Esophagus muscularis mucosa (tissue), 4 donors: ENCODE results near the gene VPS18. TPM values are rescaled to one million over a fixed set of nuclear protein-coding genes. Genes with fewer than 3 reads are reported as not detected.

Experiments used
- DNase-seq: peaks from one replicate; pipeline ENCODE4 v3.0.0-alpha.2; 2017; ENCODE audit errors: extremely low spot score
- H3K27ac ChIP-seq, 4 donors: fragments of 200-600 bp; sonication (generic); replicated peaks in 1 of 4; 1 replicate in 3 of 4; 2 replicates in 1 of 4; pipeline ENCODE4 v1.5.1; 2016 to 2019; ENCODE audit warnings: mild to moderate bottlenecking in 1 of 4
- H3K27me3 ChIP-seq, 4 donors: fragments of 200-600 bp; sonication (generic); one replicate each; pipeline versions ENCODE4 v1.5.1 to v1.6.0; 2016 to 2019
- H3K36me3 ChIP-seq, 4 donors: fragments of 200-600 bp; sonication (generic); one replicate each; pipeline ENCODE4 v1.5.1; 2016 to 2019
- H3K4me1 ChIP-seq, 4 donors: fragments of 200-600 bp; sonication (generic); one replicate each; pipeline ENCODE4 v1.5.1; 2016 to 2019
- H3K4me3 ChIP-seq, 4 donors: fragments of 200-600 bp; sonication (generic); 1 replicate in 2 of 4; 2 replicates in 2 of 4; pipeline ENCODE4 v1.5.1; 2016 to 2019; ENCODE audit warnings: mild to moderate bottlenecking in 4 of 4, moderate library complexity in 1 of 4
- H3K9me3 ChIP-seq, 4 donors: fragments of 200-600 bp; sonication (generic); 1 replicate in 3 of 4; 2 replicates in 1 of 4; pipeline ENCODE4 v1.5.1; 2016 to 2019
- EP300 ChIP-seq: sonication (generic); formaldehyde crosslinking; IDR thresholded peaks from one replicate; pipeline ENCODE4 v1.6.1; 2017; ENCODE audit warnings: antibody characterized with exemption
- POLR2A ChIP-seq: fragments of 450-650 bp; IDR thresholded peaks from one replicate; pipeline ENCODE4 v1.6.1; 2017; ENCODE audit warnings: antibody characterized with exemption, moderate library complexity, mild to moderate bottlenecking, low read depth
- POLR2AphosphoS5 ChIP-seq, 2 donors: sonication (generic); formaldehyde crosslinking; IDR thresholded peaks; one replicate each; pipeline ENCODE4 v1.6.1; 2017; ENCODE audit warnings: antibody characterized with exemption in 2 of 2
- WGBS: methylation state at CpG from one replicate; pipeline ENCODE4 v1.1.5; 2018; 5-methylcytosine and 5-hydroxymethylcytosine counted together
- intact Hi-C: fragments of 100-400 bp; cut with DNase I; formaldehyde crosslinking; loops from one replicate; pipeline ENCODE4 v1.15.1; 2023
- total RNA-seq, 4 donors: library from RNA; depleted of rRNA; stranded (reverse); fragments of >200 nt; gene quantifications; one replicate each; pipeline versions ENCODE4 v1.1.0 to v1.2.1, GENCODE V29; 2016
- TF ChIP-seq, protein P1 (sequence below), 3 experiments: fragments of 200-600 bp in 2 of 3; fragments of 450-650 bp in 1 of 3; sonication (generic) in 2 of 3; IDR thresholded peaks; one replicate each; pipeline ENCODE4 v1.5.1; 2017 to 2019; ENCODE audit warnings: antibody characterized with exemption in 3 of 3, mild to moderate bottlenecking in 2 of 3, moderate library complexity in 1 of 3

VPS18 gene
- total RNA-seq, 4 donors from 2014 or later = 28.7 to 36.6 (median 32.2) TPM

DNA sequence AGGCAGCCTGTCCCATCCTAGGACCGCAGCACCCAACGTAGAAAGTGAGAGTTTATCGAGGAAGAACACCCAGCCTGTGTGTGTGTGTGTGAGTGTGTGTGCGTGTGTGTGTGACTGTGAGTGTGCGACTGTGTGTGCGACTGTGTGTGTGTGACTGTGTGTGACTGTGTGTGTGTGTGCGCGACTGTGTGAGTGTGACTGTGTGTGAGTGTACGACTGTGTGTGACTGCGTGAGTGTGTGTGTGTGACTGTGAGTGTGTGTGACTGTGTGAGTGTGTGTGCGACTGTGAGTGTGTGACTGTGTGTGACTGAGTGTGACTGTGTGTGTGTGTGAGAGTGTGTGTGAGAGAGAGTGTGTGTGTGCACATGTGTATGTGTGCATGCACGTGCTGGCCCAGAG lies 19.8 kb downstream of the VPS18 start:
- no peak overlapping the region for H3K4me3 ChIP-seq
- intact Hi-C loops = no loop called here
- H3K27me3 ChIP-seq = peaks cover 0 to 11% (median 0%) of the 10 kb centered on the region in 4 donors
- no peaks in the 10 kb centered on the region for H3K9me3 ChIP-seq
- H3K36me3 ChIP-seq = no peaks in the 10 kb centered on the region
- H3K27ac ChIP-seq = no peak overlapping the region
- WGBS = 95% methylated on average over 12 of the region's 12 CpGs
- peaks cover 5 to 17% (median 11%) of the 10 kb centered on the region in 4 donors for H3K4me1 ChIP-seq
- DNase-seq = no peak
- TF ChIP-seq, protein P1, sequence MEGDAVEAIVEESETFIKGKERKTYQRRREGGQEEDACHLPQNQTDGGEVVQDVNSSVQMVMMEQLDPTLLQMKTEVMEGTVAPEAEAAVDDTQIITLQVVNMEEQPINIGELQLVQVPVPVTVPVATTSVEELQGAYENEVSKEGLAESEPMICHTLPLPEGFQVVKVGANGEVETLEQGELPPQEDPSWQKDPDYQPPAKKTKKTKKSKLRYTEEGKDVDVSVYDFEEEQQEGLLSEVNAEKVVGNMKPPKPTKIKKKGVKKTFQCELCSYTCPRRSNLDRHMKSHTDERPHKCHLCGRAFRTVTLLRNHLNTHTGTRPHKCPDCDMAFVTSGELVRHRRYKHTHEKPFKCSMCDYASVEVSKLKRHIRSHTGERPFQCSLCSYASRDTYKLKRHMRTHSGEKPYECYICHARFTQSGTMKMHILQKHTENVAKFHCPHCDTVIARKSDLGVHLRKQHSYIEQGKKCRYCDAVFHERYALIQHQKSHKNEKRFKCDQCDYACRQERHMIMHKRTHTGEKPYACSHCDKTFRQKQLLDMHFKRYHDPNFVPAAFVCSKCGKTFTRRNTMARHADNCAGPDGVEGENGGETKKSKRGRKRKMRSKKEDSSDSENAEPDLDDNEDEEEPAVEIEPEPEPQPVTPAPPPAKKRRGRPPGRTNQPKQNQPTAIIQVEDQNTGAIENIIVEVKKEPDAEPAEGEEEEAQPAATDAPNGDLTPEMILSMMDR (IDR thresholded peaks at IDR 0.05) = no peak
- TF ChIP-seq EP300 (no peak), POLR2AphosphoS5 (IDR thresholded peaks at IDR 0.05) (no peak), POLR2A (no peak)

DNA sequence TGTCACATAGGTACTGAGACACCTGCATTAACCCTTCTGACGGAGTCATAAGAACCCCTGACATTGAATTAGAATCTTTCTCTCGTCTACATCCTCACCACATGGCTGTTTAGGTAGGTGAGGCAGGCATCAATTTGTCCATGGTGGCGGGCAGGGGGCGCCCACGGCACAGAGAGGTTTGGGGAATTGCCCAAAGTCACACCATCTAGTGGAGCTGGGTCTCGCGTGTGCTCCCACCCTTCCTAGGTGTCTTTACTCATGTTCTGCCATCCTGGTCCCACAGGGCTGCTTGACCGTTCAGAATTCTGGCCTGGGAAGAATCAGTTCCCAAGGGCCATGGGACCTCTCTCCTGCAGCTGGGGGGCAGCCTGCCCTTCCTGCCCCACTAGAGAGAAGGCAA lies 20.2 kb downstream of the VPS18 start:
- Histone ChIP-seq H3K27ac (no peak overlapping the region), H3K4me1 (peaks cover 5 to 19% (median 12%) of the 10 kb centered on the region in 4 donors), H3K27me3 (peaks cover 0 to 11% (median 0%) of the 10 kb centered on the region in 4 donors), H3K9me3 (no peaks in the 10 kb centered on the region), H3K4me3 (no peak overlapping the region), H3K36me3 (no peaks in the 10 kb centered on the region)
- intact Hi-C loops = no loop called here
- no peak for TF ChIP-seq POLR2A
- no peak for TF ChIP-seq EP300
- TF ChIP-seq POLR2AphosphoS5 (IDR thresholded peaks at IDR 0.05) = no peak
- TF ChIP-seq, protein P1 (IDR thresholded peaks at IDR 0.05) = no peak
- DNase-seq = no peak
- 91% methylated on average over 7 of the region's 8 CpGs for WGBS

DNA sequence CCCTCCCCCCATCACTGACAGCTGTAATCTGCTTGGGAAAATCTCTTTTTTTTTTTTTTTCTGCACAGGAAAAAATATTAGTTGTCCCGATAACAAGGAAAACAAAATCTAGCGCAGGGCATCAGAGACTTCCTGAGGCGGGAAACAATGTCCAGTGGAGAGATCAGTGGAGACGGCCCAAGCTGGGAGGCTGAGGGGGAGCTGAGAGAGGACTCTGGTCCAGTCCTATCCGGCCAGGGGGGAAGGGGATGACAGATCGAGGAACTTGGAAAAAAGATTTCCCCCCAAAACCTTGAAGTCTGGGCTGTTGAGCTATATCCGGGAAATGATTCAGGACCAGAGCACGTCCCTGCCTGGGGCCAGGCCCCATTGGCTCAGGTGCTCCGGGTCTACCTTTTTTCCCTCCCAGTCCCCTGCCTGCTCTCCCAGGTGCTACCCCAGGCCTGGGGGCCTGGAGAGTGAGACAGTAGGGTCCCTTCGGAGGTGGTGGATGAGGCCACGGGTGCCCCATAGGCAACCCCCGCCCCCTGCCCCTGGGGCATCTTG lies 20.9 kb downstream of the VPS18 start:
- 86% methylated on average over 10 of the region's 12 CpGs for WGBS
- Histone ChIP-seq H3K4me1 (peaks cover 0 to 19% (median 10%) of the 10 kb centered on the region in 4 donors), H3K4me3 (no peak overlapping the region), H3K9me3 (no peaks in the 10 kb centered on the region), H3K36me3 (no peaks in the 10 kb centered on the region), H3K27me3 (peaks cover 0 to 11% (median 0%) of the 10 kb centered on the region in 4 donors), H3K27ac (peak overlapping the region in 2 of 4 donors; percentile 30 to 34)
- TF ChIP-seq EP300 = no peak
- no peak for TF ChIP-seq POLR2AphosphoS5 (IDR thresholded peaks at IDR 0.05)
- no peak for DNase-seq
- intact Hi-C loops = no loop called here

DNA sequence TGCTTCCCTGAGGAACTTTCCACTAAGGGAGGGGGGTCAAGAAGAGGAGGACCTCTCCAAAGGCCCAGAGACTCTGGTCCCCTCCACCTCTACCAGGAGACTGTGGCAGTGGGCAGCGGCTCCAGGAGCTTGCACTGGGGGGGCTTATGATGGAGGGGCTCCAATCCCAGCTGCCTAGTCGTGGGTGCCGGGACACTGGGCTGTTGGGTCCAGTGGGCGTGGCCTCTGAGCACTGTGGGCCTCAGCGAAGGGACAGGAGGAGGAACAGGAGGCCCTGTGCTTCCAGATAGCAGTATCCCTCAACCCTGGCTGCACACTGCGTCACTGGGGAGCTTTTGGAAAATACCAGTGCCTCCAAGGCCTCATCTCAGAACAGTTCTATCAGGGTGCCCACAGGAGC lies 21.4 kb downstream of the VPS18 start:
- H3K4me1 ChIP-seq = peaks cover 0 to 19% (median 10%) of the 10 kb centered on the region in 4 donors
- peak overlapping the region in 1 of 4 donors; percentile 34 for H3K27ac ChIP-seq
- peaks cover 0 to 11% (median 0%) of the 10 kb centered on the region in 4 donors for H3K27me3 ChIP-seq
- H3K9me3 ChIP-seq = no peaks in the 10 kb centered on the region
- TF ChIP-seq, protein P1 (IDR thresholded peaks at IDR 0.05) = no peak
- TF ChIP-seq POLR2AphosphoS5 (IDR thresholded peaks at IDR 0.05) = no peak
- no peak for TF ChIP-seq POLR2A
- TF ChIP-seq EP300 = no peak
- DNase-seq = no peak
- no peak overlapping the region for H3K4me3 ChIP-seq
- H3K36me3 ChIP-seq = no peaks in the 10 kb centered on the region
- intact Hi-C loops = no loop called here
- WGBS = no CpG with 5 or more reads among the region's 6 CpGs

DNA sequence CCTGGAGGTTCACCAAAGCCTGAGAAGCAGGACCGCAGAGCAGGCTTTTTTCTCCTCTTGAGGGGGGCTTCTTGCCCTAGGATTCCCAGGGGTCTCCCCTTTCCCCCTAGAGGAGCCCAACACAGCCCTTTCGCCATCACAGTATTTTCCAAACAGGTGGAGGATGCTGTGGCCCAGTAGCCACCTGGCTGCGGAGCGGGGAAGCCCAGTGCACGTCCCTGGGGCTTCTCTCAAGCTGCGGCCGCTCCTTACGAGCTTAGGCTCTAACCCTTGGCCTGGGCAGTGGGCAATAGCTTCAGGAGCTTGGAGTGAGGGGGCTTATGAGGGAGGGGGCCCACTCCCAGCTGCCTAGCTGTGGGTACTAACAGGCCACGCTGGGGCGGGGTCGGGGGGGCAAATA lies 23.3 kb downstream of the VPS18 start:
- WGBS = 73% methylated on average over 10 of the region's 11 CpGs
- peak overlapping the region in 2 of 4 donors; percentile 2 to 43 for H3K27ac ChIP-seq
- intact Hi-C loops = no loop called here

More for the DNA sequence above, 23.3 kb downstream of the VPS18 start:
- H3K4me1 ChIP-seq = peaks cover 0 to 19% (median 10%) of the 10 kb centered on the region in 4 donors
- peaks cover 0 to 11% (median 0%) of the 10 kb centered on the region in 4 donors for H3K27me3 ChIP-seq
- H3K36me3 ChIP-seq = no peaks in the 10 kb centered on the region
- H3K9me3 ChIP-seq = no peaks in the 10 kb centered on the region
- no peak overlapping the region for H3K4me3 ChIP-seq
- no peak for DNase-seq
- TF ChIP-seq POLR2AphosphoS5 (IDR thresholded peaks at IDR 0.05) (no peak), EP300 (no peak), POLR2A (no peak)
- TF ChIP-seq, protein P1 (IDR thresholded peaks at IDR 0.05) = no peak
